Measurements from ENCODE around the gene MYOZ3. TPM values are rescaled to one million over a fixed set of nuclear protein-coding genes. Genes with fewer than 3 reads are reported as not detected.

MYOZ3 gene
- total RNA-seq, 1 experiment from 2014 or later = not detected

- intact Hi-C loops (cut with micrococcal nuclease; ENCODE audit: unreplicated experiment) = no loop called here
- TF ChIP-seq EZH2 (IDR thresholded peaks at IDR 0.05; ENCODE audit: low read depth) (no peak), CTCF (conservative IDR thresholded peaks at IDR 0.05) (no peak)
- Histone ChIP-seq H3K79me2 (ENCODE audit: low read depth) (no peaks in the 10 kb centered on the region), H3K4me2 (no peak overlapping the region), H3K36me3 (ENCODE audit: low read depth) (no peaks in the 10 kb centered on the region), H3K27ac (no peak overlapping the region), H2AFZ (no peak overlapping the region), H3K4me1 (replicated peaks; ENCODE audit: insufficient read depth) (no peaks in the 10 kb centered on the region), H3K9me3 (ENCODE audit: insufficient read depth, low read depth) (no peaks in the 10 kb centered on the region), H3K27me3 (ENCODE audit: insufficient read depth, low read depth) (peaks cover 20% of the 10 kb centered on the region), H3K4me3 (no peak overlapping the region), H3K9me2 (ENCODE audit: insufficient read depth) (no peaks in the 10 kb centered on the region), H4K20me1 (ENCODE audit: insufficient read depth) (no peaks in the 10 kb centered on the region), H3F3A (ENCODE audit: insufficient read depth, low read depth) (no peaks in the 10 kb centered on the region)
- BruUV-seq (replicated peaks) = no TSS peak
- POLR2A ChIA-PET (ENCODE audit: unreplicated experiment) = no interaction called here
- CTCF ChIA-PET = no interaction called here
- DNase-seq = no peak
Observed at GRCh38 chr5:150663936-150664335, 2.9 kb downstream of the MYOZ3 start.

- no peaks in the 10 kb centered on the region for H3F3A ChIP-seq (ENCODE audit: insufficient read depth, low read depth)
- H3K4me2 ChIP-seq = no peak overlapping the region
- intact Hi-C loops (cut with micrococcal nuclease; ENCODE audit: unreplicated experiment) = no loop called here
- CTCF ChIA-PET = interaction anchor here (0.7 kb wide), 1 partner anchor 10 kb away, joined by 3 read pairs; no protein-coding TSS in a partner anchor
- peaks cover 20% of the 10 kb centered on the region for H3K27me3 ChIP-seq (ENCODE audit: insufficient read depth, low read depth)
- no peak for DNase-seq
- no TSS peak for BruUV-seq (replicated peaks)
- no peaks in the 10 kb centered on the region for H3K4me1 ChIP-seq (replicated peaks; ENCODE audit: insufficient read depth)
- no peaks in the 10 kb centered on the region for H4K20me1 ChIP-seq (ENCODE audit: insufficient read depth)
- no peak overlapping the region for H2AFZ ChIP-seq
- TF ChIP-seq CTCF (conservative IDR thresholded peaks at IDR 0.05) = no peak
- no peak for TF ChIP-seq EZH2 (IDR thresholded peaks at IDR 0.05; ENCODE audit: low read depth)
- POLR2A ChIA-PET (ENCODE audit: unreplicated experiment) = no interaction called here
- H3K27ac ChIP-seq = no peak overlapping the region
- no peaks in the 10 kb centered on the region for H3K9me2 ChIP-seq (ENCODE audit: insufficient read depth)
- H3K9me3 ChIP-seq (ENCODE audit: insufficient read depth, low read depth) = no peaks in the 10 kb centered on the region
- no peak overlapping the region for H3K4me3 ChIP-seq
- H3K36me3 ChIP-seq (ENCODE audit: low read depth) = no peaks in the 10 kb centered on the region
- no peaks in the 10 kb centered on the region for H3K79me2 ChIP-seq (ENCODE audit: low read depth)
Observed at GRCh38 chr5:150665044-150665443, 4.0 kb downstream of the MYOZ3 start.

GRCh38 chr5:150670275-150670947 is 9.4 kb downstream of the MYOZ3 start:
- H3K27me3 ChIP-seq (ENCODE audit: insufficient read depth, low read depth) = no peaks in the 10 kb centered on the region
- no peak overlapping the region for H3K4me2 ChIP-seq
- no peak for DNase-seq
- no peaks in the 10 kb centered on the region for H3K9me3 ChIP-seq (ENCODE audit: insufficient read depth, low read depth)
- ChIA-PET POLR2A (ENCODE audit: unreplicated experiment) (no interaction called here), CTCF (no interaction called here)
- no peaks in the 10 kb centered on the region for H3K36me3 ChIP-seq (ENCODE audit: low read depth)
- BruUV-seq (replicated peaks) = no TSS peak
- no peaks in the 10 kb centered on the region for H4K20me1 ChIP-seq (ENCODE audit: insufficient read depth)
- H3K4me3 ChIP-seq = no peak overlapping the region
- H2AFZ ChIP-seq = no peak overlapping the region
- H3K27ac ChIP-seq = no peak overlapping the region
- H3K79me2 ChIP-seq (ENCODE audit: low read depth) = no peaks in the 10 kb centered on the region
- intact Hi-C loops (cut with micrococcal nuclease; ENCODE audit: unreplicated experiment) = no loop called here
- no peaks in the 10 kb centered on the region; the same call in 1 of the 2 replicates for H3F3A ChIP-seq (ENCODE audit: insufficient read depth, low read depth)
- no peaks in the 10 kb centered on the region for H3K4me1 ChIP-seq (replicated peaks; ENCODE audit: insufficient read depth)
- H3K9me2 ChIP-seq (ENCODE audit: insufficient read depth) = no peaks in the 10 kb centered on the region
- TF ChIP-seq CTCF (conservative IDR thresholded peaks at IDR 0.05) = no peak
- TF ChIP-seq EZH2 (IDR thresholded peaks at IDR 0.05; ENCODE audit: low read depth) = no peak
